Neuron (in vitro differentiated cells): ENCODE measurements around the gene INO80.
"Not testable (repeated sequence)": the region's sequence is repeated elsewhere in the genome, so short reads cannot be mapped to it uniquely, and the experiment has no call there.

Source experiments
- H2AFZ ChIP-seq: one replicate; pipeline ENCODE4 v1.6.1; 2013; ENCODE audit warnings: low read depth, mild to moderate bottlenecking, inconsistent platforms, low read length, moderate library complexity
- H3K27me3 ChIP-seq: one replicate; pipeline ENCODE4 v1.6.1; 2013; ENCODE audit warnings: low read length; ENCODE audit not compliant: insufficient read depth
- H3K36me3 ChIP-seq: one replicate; pipeline ENCODE4 v1.6.1; 2013; ENCODE audit warnings: low read length; ENCODE audit not compliant: insufficient read depth
- H3K4me1 ChIP-seq: one replicate; pipeline ENCODE4 v1.6.1; 2013; ENCODE audit warnings: low read length; ENCODE audit not compliant: insufficient read depth
- H3K4me3 ChIP-seq: 2 replicates; pipeline ENCODE4 v1.5.1; 2013; ENCODE audit warnings: mild to moderate bottlenecking, low read length, moderate library complexity
- H3K9me3 ChIP-seq: one replicate; pipeline ENCODE4 v1.6.1; 2013; ENCODE audit warnings: low read length

The INO80 gene

GRCh38 chr15:41133454-41133853 lies 17.4 kb upstream of the INO80 start:
- Histone ChIP-seq H3K36me3 (no peaks in the 10 kb centered on the region), H2AFZ (no peak overlapping the region), H3K4me1 (no peaks in the 10 kb centered on the region), H3K27me3 (peaks cover 6% of the 10 kb centered on the region), H3K4me3 (no peak overlapping the region), H3K9me3 (no peaks in the 10 kb centered on the region)

- not testable (repeated sequence) for H3K4me3 ChIP-seq, H3K9me3 ChIP-seq, H3K36me3 ChIP-seq, H2AFZ ChIP-seq, H3K27me3 ChIP-seq, H3K4me1 ChIP-seq
Observed at GRCh38 chr15:41132094-41132493, 16.0 kb upstream of the INO80 start.

GRCh38 chr15:41128174-41128902 lies 12.3 kb upstream of the INO80 start:
- no peak overlapping the region for H2AFZ ChIP-seq
- peaks cover 5% of the 10 kb centered on the region for H3K27me3 ChIP-seq
- H3K9me3 ChIP-seq: no peaks in the 10 kb centered on the region
- H3K4me3 ChIP-seq: no peak overlapping the region
- H3K36me3 ChIP-seq: no peaks in the 10 kb centered on the region
- H3K4me1 ChIP-seq: no peaks in the 10 kb centered on the region

- H3K4me3 ChIP-seq: no peak overlapping the region
Observed at GRCh38 chr15:41125931-41126642, 10.0 kb upstream of the INO80 start.

GRCh38 chr15:41125063-41125669 lies 9.1 kb upstream of the INO80 start:
- no peaks in the 10 kb centered on the region for H3K4me1 ChIP-seq

More at GRCh38 chr15:41125931-41126642, 10.0 kb upstream of the INO80 start:
- no peaks in the 10 kb centered on the region for H3K36me3 ChIP-seq
- no peaks in the 10 kb centered on the region for H3K4me1 ChIP-seq
- no peak overlapping the region for H2AFZ ChIP-seq
- H3K27me3 ChIP-seq: peaks cover 3% of the 10 kb centered on the region
- H3K9me3 ChIP-seq: no peaks in the 10 kb centered on the region

GRCh38 chr15:41124058-41124457 lies 8.0 kb upstream of the INO80 start:
- Histone ChIP-seq H3K27me3 (peaks cover 3% of the 10 kb centered on the region), H2AFZ (no peak overlapping the region), H3K36me3 (no peaks in the 10 kb centered on the region), H3K4me1 (no peaks in the 10 kb centered on the region), H3K4me3 (no peak overlapping the region), H3K9me3 (no peaks in the 10 kb centered on the region)

More at GRCh38 chr15:41125063-41125669, 9.1 kb upstream of the INO80 start:
- no peak overlapping the region for H3K4me3 ChIP-seq
- H3K27me3 ChIP-seq: peaks cover 3% of the 10 kb centered on the region
- H3K9me3 ChIP-seq: no peaks in the 10 kb centered on the region
- H2AFZ ChIP-seq: no peak overlapping the region
- no peaks in the 10 kb centered on the region for H3K36me3 ChIP-seq

- Histone ChIP-seq H3K4me3 (no peak overlapping the region), H3K4me1 (no peaks in the 10 kb centered on the region), H2AFZ (no peak overlapping the region), H3K36me3 (no peaks in the 10 kb centered on the region), H3K9me3 (no peaks in the 10 kb centered on the region), H3K27me3 (peaks cover 3% of the 10 kb centered on the region)
Observed at GRCh38 chr15:41122849-41123248, 6.8 kb upstream of the INO80 start.

GRCh38 chr15:41121951-41122350 lies 5.9 kb upstream of the INO80 start:
- H3K4me1 ChIP-seq: no peaks in the 10 kb centered on the region
- H3K4me3 ChIP-seq: no peak overlapping the region
- peaks cover 3% of the 10 kb centered on the region for H3K27me3 ChIP-seq
- no peaks in the 10 kb centered on the region for H3K9me3 ChIP-seq
- no peak overlapping the region for H2AFZ ChIP-seq
- H3K36me3 ChIP-seq: no peaks in the 10 kb centered on the region

GRCh38 chr15:41116962-41117252 lies 827 bp upstream of the INO80 start:
- peak overlapping the region; percentile 76 for H2AFZ ChIP-seq
- H3K9me3 ChIP-seq: no peaks in the 10 kb centered on the region
- H3K4me3 ChIP-seq: peak overlapping the region; percentile 90
- H3K4me1 ChIP-seq: peaks cover 10% of the 10 kb centered on the region
- H3K36me3 ChIP-seq: peaks cover 8% of the 10 kb centered on the region
- H3K27me3 ChIP-seq: no peaks in the 10 kb centered on the region

GRCh38 chr15:41115652-41116115 lies 396 bp downstream of the INO80 start:
- Histone ChIP-seq H3K36me3 (peaks cover 14% of the 10 kb centered on the region), H3K4me1 (peaks cover 10% of the 10 kb centered on the region), H3K27me3 (no peaks in the 10 kb centered on the region), H2AFZ (peak overlapping the region; percentile 76), H3K9me3 (no peaks in the 10 kb centered on the region), H3K4me3 (peak overlapping the region; percentile 90)

GRCh38 chr15:41115161-41115651 lies 874 bp downstream of the INO80 start:
- no peaks in the 10 kb centered on the region for H3K27me3 ChIP-seq
- peaks cover 17% of the 10 kb centered on the region for H3K36me3 ChIP-seq
- no peaks in the 10 kb centered on the region for H3K9me3 ChIP-seq
- peaks cover 10% of the 10 kb centered on the region for H3K4me1 ChIP-seq
- H2AFZ ChIP-seq: peak overlapping the region; percentile 76
- peak overlapping the region; percentile 90 for H3K4me3 ChIP-seq

- H3K36me3 ChIP-seq: peaks cover 19% of the 10 kb centered on the region
- H2AFZ ChIP-seq: no peak overlapping the region
- H3K4me3 ChIP-seq: no peak overlapping the region
- H3K9me3 ChIP-seq: no peaks in the 10 kb centered on the region
- no peaks in the 10 kb centered on the region for H3K4me1 ChIP-seq
- no peaks in the 10 kb centered on the region for H3K27me3 ChIP-seq
Observed at GRCh38 chr15:41106947-41107346, 9.1 kb downstream of the INO80 start.
